ENCODE results near the gene ZNF692. TPM values are rescaled to one million over a fixed set of nuclear protein-coding genes. Genes with fewer than 3 reads are reported as not detected.

ZNF692 gene
- total RNA-seq, 4 donors from 2014 or later: 8.0 to 38.0 (median 13.9) TPM

DNA sequence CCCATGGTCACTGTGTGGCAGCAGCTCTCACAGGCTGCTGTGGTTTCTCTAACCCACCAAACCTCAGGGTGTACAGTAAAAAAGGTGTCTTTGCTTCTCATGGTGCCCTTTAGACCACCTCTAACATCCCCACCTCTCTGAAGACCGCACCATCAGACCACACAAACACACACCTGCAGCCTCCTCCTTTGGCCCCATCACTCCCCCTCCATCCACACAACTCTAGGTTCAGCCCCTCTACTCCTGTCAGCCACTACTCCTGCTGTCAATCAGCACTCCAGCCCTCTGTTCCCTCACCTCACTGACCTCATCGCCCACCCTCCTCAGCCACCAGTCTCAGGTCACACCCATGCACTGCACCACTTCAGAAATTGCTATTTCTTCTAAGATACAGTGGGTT, 7.5 kb downstream of the ZNF692 start:
- H3K36me3 ChIP-seq: peaks cover 0 to 43% of the 10 kb centered on the region in 2 donors
- H3K9me3 ChIP-seq: no peaks in the 10 kb centered on the region
- H3K27ac ChIP-seq: no peak overlapping the region
- in situ Hi-C loops (cut with MboI; ENCODE audit: low sequenced_read_pairs in 4 of 4) (no loop called here), intact Hi-C loops (cut with DNase I; ENCODE audit: low total_unique reads) (no loop called here)
- TF ChIP-seq CTCF (IDR thresholded peaks at IDR 0.05 in 4 of 5, conservative IDR thresholded peaks at IDR 0.05 in 1 of 5): no peak
- no peak for TF ChIP-seq POLR2A (IDR thresholded peaks at IDR 0.05)
- H3K4me3 ChIP-seq: no peak overlapping the region
- H3K27me3 ChIP-seq: no peaks in the 10 kb centered on the region
- ATAC-seq (no peak), DNase-seq (no peak)
- no peaks in the 10 kb centered on the region for H3K4me1 ChIP-seq

DNA sequence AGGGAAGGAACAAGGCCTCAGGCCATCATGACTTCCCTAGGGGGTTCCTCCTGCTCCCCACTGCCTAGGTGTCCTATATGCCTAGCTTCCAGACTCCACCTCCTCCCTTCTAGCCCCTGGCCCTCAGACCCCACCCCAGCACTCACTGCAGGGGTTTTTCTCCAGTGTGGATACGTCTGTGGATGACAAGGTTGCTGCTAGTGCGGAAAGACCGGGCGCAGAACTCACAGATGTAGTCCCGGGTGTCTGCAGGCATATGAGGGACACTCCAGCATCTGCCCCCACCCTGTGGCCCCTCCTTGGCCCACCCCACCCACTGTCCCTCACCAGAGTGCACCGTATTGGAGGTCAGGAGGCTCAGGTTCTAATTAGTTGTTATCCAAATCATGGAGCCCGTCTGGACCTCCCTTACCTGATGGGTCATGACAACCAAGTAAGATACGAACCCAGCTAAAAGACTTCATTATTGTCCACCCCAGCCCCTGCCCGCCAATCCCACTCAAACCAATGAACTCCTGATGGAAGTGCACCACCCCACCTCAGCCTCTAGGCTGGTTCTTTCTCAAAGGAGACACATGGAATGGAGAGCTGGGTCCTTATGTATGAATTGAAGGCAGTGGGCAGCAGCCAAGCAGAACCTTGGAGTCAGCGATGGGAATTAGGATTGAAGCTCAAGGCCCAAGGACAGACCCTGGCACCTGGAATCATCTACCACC, 8.2 kb downstream of the ZNF692 start:
- in situ Hi-C loops (cut with MboI; ENCODE audit: low sequenced_read_pairs in 4 of 4): no loop called here
- TF ChIP-seq POLR2A (IDR thresholded peaks at IDR 0.05) (no peak), CTCF (IDR thresholded peaks at IDR 0.05 in 4 of 5, conservative IDR thresholded peaks at IDR 0.05 in 1 of 5) (no peak)
- H3K36me3 ChIP-seq: peaks cover 0 to 50% of the 10 kb centered on the region in 2 donors
- intact Hi-C loops (cut with DNase I; ENCODE audit: low total_unique reads): no loop called here
- H3K4me1 ChIP-seq: no peaks in the 10 kb centered on the region
- ATAC-seq: no peak
- DNase-seq: no peak
- no peak overlapping the region for H3K4me3 ChIP-seq
- no peak overlapping the region for H3K27ac ChIP-seq
- H3K9me3 ChIP-seq: no peaks in the 10 kb centered on the region
- H3K27me3 ChIP-seq: no peaks in the 10 kb centered on the region

DNA sequence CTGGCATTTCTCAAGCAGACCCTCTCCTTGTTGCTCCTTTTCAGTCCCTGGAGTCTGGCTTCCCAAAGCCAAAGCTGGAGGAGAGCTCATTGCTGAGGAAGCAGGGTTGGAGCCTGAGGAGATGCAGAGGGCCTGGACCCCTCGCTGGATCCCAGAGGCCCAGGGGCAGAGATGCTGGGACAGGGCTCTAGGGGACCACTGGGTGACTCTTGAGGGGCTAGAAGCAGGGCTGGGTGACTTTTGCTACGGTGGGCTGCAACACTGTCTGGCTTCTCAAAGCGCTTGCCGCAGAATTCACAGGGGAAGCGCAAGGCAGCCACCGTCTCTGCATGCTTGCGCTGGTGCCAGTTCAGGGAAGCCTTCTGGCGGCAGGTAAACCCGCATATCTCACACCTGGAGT, 8.8 kb downstream of the ZNF692 start:
- intact Hi-C loops (cut with DNase I; ENCODE audit: low total_unique reads): no loop called here
- TF ChIP-seq CTCF (IDR thresholded peaks at IDR 0.05 in 4 of 5, conservative IDR thresholded peaks at IDR 0.05 in 1 of 5): no peak
- no peaks in the 10 kb centered on the region for H3K4me1 ChIP-seq
- H3K4me3 ChIP-seq: no peak overlapping the region
- H3K27ac ChIP-seq: no peak overlapping the region
- DNase-seq (no peak), ATAC-seq (no peak)
- no peaks in the 10 kb centered on the region for H3K27me3 ChIP-seq
- in situ Hi-C loops (cut with MboI; ENCODE audit: low sequenced_read_pairs in 4 of 4): no loop called here
- H3K9me3 ChIP-seq: no peaks in the 10 kb centered on the region
- peaks cover 0 to 56% of the 10 kb centered on the region in 2 donors for H3K36me3 ChIP-seq

GRCh38 chr1:248849637-248850036, 9.2 kb downstream of the ZNF692 start:
- TF ChIP-seq CTCF (IDR thresholded peaks at IDR 0.05 in 4 of 5, conservative IDR thresholded peaks at IDR 0.05 in 1 of 5): no peak
- TF ChIP-seq POLR2A (IDR thresholded peaks at IDR 0.05): no peak
- Histone ChIP-seq H3K36me3 (peaks cover 0 to 60% of the 10 kb centered on the region in 2 donors), H3K4me3 (no peak overlapping the region), H3K27me3 (no peaks in the 10 kb centered on the region), H3K4me1 (peaks cover 0 to under 1% of the 10 kb centered on the region in 2 donors), H3K9me3 (no peaks in the 10 kb centered on the region), H3K27ac (no peak overlapping the region)
- in situ Hi-C loops (cut with MboI; ENCODE audit: low sequenced_read_pairs in 4 of 4): no loop called here
- intact Hi-C loops (cut with DNase I; ENCODE audit: low total_unique reads): no loop called here
- ATAC-seq: no peak
- no peak for DNase-seq

- Histone ChIP-seq H3K36me3 (peaks cover 0 to 62% of the 10 kb centered on the region in 2 donors), H3K4me1 (peaks cover 3 to 5% of the 10 kb centered on the region in 2 donors), H3K27me3 (no peaks in the 10 kb centered on the region), H3K4me3 (no peak overlapping the region), H3K9me3 (no peaks in the 10 kb centered on the region), H3K27ac (no peak overlapping the region)
- no peak for DNase-seq
- TF ChIP-seq POLR2A (IDR thresholded peaks at IDR 0.05): no peak
- TF ChIP-seq CTCF (IDR thresholded peaks at IDR 0.05 in 4 of 5, conservative IDR thresholded peaks at IDR 0.05 in 1 of 5): no peak
- no peak for ATAC-seq
- intact Hi-C loops (cut with DNase I; ENCODE audit: low total_unique reads): no loop called here
- in situ Hi-C loops (cut with MboI; ENCODE audit: low sequenced_read_pairs in 4 of 4): no loop called here
Measured at GRCh38 chr1:248849152-248849551, 9.7 kb downstream of the ZNF692 start.

All from gastrocnemius medialis (tissue), 4 donors.